GM18505 (cell line): Measurements from ENCODE around the gene ABCG4.

Source experiments
- ATAC-seq: cut with Tn5 transposase; IDR thresholded peaks from one replicate; pipeline ENCODE4 v1.9.1; 2021; ENCODE audit not compliant: unreplicated experiment
- POLR2A ChIP-seq: IDR thresholded peaks from 4 replicates; pipeline ENCODE4 v1.6.1; 2011; ENCODE audit warnings: borderline replicate concordance; ENCODE audit not compliant: insufficient read depth, insufficient read length; ENCODE audit errors: extremely low read depth

The ABCG4 gene

GRCh38 chr11:119109843-119110242 lies 39.0 kb upstream of the ABCG4 start:
- TF ChIP-seq POLR2A, result no peak
- no peak for ATAC-seq

- TF ChIP-seq POLR2A, result no peak
- ATAC-seq, result no peak
Measured at GRCh38 chr11:119110439-119110838, 38.4 kb upstream of the ABCG4 start.

- no peak for ATAC-seq
- TF ChIP-seq POLR2A, result no peak
Measured at GRCh38 chr11:119111361-119111925, 37.4 kb upstream of the ABCG4 start.

DNA sequence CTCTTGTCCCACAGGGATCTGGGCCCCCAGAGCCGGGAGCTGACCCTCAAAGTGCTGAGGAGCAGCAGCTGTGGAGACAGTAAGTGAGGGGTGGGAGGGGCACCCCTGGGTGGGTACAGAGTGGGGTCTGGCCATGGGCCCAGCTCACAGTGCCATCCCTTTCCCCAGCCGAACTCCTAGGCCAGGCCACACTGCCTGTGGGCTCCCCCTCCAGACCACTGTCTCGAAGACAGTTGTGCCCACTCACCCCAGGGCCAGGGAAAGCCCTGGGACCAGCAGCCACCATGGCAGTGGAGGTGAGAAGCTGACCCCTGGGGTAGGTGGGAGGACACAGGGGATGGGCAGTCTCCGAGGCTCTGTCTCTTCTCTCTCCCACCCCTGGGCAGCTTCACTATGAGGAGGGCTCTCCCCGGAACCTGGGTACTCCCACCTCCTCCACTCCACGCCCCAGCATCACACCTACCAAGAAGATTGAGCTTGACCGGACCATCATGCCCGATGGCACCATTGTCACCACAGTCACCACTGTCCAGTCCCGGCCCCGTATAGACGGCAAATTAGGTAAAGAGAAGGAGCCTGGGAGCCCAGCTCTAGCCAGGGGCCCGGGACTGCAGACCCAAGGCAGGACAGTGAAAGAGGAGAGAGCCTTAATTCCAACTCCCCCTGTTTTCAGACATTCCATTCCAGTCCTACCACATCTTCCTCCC lies 36.4 kb upstream of the ABCG4 start:
- no peak for TF ChIP-seq POLR2A
- no peak for ATAC-seq

DNA sequence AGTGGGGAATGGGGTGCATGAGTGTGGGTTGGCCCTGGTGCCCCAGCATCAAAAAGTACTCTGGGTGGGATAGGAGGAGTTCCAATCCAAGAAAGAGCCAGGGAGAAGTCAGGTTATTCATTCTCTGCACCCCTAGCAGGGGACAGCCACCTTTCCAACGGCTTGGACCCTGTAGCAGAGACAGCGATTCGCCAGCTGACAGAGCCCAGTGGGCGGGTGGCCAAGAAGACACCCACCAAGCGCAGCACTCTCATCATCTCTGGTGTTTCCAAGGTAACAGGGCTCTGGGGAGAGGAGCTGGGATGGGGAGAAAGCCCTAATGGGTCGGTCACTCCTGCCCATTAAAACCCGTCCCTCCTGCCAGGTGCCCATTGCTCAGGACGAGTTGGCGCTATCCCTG lies 35.1 kb upstream of the ABCG4 start:
- no peak for ATAC-seq

GRCh38 chr11:119114351-119114750 lies 34.5 kb upstream of the ABCG4 start:
- no peak for TF ChIP-seq POLR2A
- no peak for ATAC-seq

More for the DNA sequence above, 35.1 kb upstream of the ABCG4 start:
- TF ChIP-seq POLR2A, result no peak

DNA sequence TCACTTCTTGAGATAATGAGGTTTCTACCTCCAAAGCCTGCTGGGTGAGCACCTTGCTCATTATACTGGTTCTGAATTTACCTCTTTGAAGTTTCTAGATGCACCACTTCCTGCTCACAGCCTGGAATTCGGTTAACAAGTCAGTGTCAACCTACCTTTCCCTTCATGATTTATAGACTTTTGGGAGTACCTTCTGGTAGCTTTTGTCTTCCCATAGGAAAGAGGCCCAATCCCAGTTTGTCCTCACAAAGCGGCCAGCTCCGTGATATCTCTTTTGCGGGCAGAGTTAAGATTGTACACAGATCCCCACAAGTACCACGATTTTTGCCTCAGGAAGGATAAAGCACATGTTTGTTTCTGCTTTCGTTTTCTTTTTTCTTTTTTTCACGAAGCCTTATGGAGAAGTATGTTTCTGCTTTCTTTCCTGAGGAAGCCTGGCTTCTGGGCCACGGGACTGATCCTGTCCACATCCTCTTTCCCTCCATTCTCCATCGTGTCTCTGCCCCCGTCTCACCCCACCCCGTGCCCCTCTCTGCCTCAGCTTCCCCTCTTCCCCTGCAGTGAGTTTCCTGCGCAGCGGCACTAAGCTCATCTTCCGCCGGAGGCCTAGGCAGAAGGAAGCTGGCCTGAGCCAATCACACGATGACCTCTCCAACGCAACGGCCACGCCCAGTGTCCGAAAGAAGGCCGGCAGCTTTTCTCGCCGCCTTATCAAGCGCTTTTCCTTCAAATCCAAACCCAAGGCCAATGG lies 33.2 kb upstream of the ABCG4 start:
- ATAC-seq, result no peak
- no peak for TF ChIP-seq POLR2A

DNA sequence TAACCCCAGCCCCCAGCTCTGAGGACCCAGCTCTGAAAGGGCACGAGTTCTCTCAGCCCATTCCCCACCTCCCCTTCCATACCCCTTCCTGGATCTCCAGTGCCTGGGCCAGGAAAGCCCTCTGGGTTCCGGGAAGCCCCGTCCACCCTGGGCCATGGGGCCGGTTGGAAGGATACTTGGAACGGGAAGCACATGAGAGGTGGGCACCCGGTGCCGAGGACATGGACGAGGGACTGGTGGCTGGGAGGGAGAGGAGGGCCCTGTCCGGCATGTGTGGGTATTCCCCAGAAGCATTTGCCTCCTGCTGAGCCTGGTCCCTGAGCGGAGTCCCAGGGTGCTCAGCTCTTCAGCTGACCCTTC lies 32.6 kb upstream of the ABCG4 start:
- ATAC-seq, result no peak
- no peak for TF ChIP-seq POLR2A

- no peak for ATAC-seq
- TF ChIP-seq POLR2A, result no peak
Measured at GRCh38 chr11:119116601-119117000, 32.3 kb upstream of the ABCG4 start.

- TF ChIP-seq POLR2A, result no peak
- no peak for ATAC-seq
Measured at GRCh38 chr11:119117004-119117706, 31.7 kb upstream of the ABCG4 start.

DNA sequence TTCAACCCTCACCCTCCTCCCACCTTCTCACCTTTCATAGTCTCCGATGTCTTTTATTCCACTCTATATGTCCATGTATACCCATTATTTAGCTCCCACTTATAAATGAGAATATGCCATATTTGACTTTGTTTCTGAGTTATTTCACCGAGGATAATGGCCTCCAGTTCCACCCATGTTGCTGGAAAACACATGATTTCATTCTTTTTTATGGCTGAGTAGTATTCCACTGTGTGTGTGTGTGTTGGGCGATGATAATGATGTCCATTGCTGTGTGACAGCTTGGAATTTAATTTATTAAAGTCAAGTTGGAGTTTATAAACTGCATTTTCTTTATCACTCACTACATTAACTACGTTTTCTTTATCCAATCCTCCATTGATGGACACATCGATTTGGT lies 30.6 kb upstream of the ABCG4 start:
- no peak for ATAC-seq
- TF ChIP-seq POLR2A, result no peak

- no peak for TF ChIP-seq POLR2A
- ATAC-seq, result no peak
Measured at GRCh38 chr11:119118946-119119345, 29.9 kb upstream of the ABCG4 start.

- no peak for TF ChIP-seq POLR2A
- ATAC-seq, result no peak
Measured at GRCh38 chr11:119120639-119121007, 28.2 kb upstream of the ABCG4 start.
